HUDEP-2 (cell line): Measurements from ENCODE around the gene USB1.

ENCODE experiments used
- DNase-seq, 76 experiments: peaks; one replicate each; lab custom pipeline; 2025; ENCODE audit not compliant: unreplicated experiment in 76 of 76; lab: John Stamatoyannopoulos, UW

Gene USB1, protein sequence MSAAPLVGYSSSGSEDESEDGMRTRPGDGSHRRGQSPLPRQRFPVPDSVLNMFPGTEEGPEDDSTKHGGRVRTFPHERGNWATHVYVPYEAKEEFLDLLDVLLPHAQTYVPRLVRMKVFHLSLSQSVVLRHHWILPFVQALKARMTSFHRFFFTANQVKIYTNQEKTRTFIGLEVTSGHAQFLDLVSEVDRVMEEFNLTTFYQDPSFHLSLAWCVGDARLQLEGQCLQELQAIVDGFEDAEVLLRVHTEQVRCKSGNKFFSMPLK

DNA sequence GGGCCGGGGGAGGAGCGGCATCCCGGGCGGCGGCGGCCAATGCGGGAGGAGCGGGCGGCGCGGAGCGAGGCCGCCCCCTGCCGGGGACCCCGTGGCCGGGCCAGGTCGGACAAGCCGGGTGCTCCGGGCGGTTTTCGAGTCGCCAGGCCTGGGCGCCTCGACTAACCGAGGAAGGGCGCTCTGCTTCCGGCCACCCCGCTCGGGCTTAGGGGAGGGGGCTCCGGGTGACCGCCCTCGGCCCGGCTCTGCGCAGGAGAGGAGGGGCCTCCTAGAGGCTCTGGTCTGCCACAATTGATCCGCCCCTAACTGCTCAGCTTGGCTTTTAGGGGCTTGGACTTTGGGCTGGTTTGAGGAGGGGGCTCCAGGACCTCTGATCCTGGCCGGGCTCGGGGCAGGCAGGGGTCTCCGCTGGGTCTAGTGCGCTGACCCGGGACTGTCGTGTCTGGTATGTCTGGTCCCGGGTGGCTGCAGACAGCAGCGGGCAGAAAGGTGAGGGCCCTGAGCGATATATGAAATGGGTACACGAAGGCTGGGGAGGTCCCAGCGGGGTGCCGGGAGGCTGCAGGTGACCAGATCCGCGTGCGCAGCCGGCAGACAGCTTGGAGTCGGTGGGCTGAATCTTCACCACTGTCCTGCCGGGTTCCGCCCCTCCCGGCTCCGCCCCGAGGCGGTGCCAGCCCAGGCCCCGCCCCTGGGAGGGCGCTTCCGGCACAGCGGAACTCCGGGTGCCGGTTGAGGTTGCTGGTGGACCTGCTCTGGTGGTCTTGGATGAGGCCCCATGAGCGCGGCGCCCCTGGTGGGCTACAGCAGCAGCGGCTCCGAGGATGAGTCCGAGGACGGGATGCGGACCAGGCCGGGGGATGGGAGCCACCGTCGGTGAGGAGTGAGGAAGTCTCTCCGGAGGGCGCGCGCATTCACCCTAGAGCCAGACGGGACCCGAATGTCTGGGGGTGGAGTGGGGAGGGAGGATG lies at the start of gene USB1:
USB1 (plus strand) TSS at position 702 of the 971 bp plus-strand sequence; CDS start at position 779, 77 bp downstream.
- peak in 72 of 76 experiments; percentile 38 to 90 (median 72) for DNase-seq

DNA sequence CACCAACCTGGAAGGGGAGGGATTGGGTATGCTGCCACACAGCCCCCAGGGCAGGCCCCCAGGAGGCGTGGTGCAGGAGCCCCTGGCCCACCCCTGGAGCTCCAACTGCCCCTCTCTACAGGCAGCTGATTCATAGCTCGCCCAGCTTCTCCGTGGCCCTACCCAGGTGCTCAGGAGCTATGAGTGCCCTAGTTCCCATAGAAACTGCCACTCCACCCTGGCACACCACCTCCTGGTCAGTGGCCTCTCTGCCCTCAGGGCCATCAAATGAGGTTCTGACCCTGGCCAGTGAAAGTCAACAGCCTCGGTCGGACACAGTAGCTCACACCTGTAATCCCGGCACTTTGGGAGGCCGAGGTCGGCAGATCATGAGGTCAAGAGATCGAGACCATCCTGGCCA lies 48.3 kb upstream of the USB1 start:
- DNase-seq: no peak

DNA sequence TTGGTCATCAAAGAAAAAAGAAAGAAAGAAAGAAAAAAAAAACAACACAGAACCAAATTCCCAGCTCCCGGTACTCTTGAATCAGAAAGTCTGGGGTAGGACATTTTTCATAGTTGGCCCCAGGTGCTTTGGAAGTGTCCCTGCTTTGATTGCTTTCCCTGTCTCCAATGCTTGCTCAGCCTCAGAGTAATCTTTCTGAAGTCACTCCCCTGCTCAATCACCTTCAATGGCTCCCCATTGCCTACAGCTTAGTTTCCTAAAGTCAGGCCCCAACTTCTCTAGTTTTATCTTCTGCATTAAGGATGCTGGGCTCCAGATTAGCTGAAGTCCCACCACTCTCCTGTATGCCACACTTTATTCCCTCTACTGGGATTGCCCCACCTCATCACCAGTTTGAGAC lies 47.4 kb upstream of the USB1 start:
- no peak for DNase-seq

DNA sequence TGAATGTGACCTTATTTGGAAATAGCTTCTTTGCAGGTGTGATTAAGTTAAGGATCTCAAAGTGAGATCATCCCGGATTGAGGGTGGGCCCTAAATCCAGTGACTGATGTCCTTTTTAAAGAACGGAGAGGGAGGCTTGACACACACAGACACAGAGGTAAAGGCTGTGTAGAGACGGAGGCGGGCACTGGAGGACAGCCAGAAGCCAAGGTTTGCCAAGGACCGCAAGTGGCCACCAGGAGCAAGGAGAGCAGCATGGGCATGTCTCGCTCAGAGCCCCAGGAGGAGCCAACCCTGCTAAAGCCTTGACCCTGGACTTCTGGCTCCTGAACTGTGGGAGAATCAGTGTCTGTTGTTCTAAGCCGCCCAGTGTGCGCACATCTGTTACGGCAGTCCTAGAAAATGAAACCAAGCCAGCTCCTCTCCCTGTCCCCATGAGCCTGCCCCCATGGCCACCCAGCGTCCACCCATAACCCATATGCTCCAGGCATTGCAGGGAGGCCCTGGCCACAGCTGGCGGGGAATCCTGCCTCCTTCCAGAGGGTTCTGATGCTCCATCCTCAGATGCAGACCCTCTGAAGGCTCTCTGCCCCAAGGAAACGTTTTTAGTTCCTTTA lies 45.5 kb upstream of the USB1 start:
- peak in 1 of 76 experiments; percentile 7 for DNase-seq

DNA sequence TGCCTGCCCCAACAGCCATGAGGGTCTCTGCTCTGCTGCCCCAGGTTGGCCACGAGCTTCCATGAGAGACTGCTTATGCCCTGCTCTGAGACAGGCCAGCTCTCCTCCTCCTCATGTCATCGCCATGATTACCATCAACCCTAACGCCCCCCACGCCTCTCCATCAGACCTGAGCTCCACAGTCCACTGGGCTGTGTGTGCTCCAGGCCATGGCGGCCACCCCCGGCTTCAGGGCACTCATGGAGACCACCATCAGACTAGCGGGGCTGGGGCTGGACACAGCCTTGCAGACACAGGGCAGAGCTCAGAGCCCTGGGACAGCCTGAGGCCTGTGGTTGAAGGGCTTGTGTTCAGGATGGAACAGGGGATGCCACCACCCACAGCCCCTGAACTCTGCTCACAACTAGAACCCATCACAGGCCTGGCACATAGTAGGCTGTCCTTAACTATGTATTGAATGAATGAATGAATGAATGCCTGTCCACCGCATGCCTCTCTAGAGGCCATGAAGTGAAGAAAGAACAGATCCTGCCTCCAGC lies 44.9 kb upstream of the USB1 start:
- no peak for DNase-seq

DNA sequence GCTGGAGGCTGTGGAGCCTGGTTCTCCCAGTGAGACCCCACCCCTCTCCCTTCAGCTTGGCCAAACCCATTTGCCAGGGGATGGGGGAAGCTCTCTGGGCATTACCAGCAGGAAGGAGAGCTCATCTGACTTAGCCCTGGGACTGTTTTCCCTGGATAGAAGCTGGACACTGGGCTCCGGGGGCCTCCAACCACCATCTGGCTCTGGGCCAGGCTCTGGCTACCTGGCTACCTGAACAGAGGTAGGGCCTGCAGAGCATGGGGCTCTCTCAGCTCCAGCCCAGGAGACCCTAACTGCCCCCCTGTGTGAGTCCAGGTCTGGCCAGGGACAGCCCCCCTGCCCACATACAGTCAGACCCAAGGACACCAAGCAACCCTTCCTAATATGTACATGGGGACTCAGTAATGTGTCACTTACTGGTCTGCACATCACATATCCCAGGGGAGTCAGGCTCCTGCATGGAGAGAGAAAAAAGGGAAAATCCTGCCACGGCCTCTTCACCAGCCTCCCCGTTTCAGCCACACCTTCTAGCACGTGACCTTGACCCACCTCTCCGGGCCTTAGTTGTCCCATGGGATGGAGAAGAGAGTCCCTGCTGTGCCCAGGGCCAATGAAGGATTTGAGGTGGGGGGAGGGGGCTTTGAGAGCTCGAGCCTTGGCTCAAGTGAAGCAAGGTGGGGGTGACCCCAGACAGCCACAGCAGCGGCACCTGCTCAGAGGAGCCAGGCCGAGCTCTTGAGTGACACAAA lies 44.1 kb upstream of the USB1 start:
- no peak for DNase-seq

DNA sequence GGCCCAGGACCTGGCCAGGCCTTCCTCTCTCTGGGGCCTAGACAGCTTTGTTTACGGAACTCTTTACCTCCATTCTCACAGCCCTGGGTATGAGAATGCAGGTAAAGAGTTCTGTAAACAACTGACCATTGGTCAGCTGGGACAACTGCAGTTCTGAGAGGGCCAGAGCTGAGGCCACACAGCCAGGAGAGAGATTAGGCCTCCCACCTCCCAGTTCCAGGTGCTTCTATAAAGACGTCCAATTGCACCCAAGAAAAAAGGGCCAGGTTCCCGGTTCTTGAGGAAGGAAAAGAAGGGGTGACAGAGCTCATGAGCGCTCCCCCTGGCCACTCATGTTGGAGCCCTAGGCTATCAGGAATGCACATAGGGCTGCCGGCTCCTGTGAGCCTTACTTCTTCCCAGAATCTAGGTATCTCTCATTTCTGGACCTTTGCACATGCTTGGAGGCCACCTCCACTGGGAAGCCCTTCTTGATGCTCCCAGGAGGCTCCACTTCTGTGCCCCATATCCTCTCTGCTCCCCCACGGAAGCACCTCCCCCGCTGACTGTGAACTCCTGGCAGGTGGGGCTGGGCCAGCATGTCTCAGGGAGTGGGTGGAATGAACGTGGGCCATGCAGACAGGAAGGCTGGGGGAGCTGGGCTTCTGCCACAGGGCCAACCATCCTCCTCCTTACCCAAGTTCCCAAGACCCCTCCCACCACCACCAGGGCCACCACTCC lies 43.4 kb upstream of the USB1 start:
- peak in 4 of 76 experiments; percentile 4 to 15 (median 13) for DNase-seq

DNA sequence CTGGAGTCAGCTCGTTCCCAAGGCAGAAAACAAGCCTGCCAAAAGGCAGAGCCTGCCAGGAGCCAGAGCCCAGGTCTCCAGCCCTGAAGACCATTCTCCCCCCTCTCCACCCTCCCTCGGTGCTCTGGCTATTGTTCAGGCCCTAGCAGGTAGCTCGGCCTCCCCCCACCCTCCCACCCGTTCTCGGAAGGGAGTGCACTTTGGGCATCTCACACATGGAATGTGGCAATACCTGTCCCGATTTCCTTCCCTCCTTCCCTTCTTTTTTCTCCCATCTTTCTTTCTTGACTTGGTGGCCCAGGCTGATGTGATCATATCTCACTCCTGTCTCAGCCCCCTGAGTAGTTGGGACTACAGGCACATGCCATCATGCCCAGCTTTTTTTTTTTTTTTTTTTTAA lies 42.7 kb upstream of the USB1 start:
- DNase-seq: no peak

DNA sequence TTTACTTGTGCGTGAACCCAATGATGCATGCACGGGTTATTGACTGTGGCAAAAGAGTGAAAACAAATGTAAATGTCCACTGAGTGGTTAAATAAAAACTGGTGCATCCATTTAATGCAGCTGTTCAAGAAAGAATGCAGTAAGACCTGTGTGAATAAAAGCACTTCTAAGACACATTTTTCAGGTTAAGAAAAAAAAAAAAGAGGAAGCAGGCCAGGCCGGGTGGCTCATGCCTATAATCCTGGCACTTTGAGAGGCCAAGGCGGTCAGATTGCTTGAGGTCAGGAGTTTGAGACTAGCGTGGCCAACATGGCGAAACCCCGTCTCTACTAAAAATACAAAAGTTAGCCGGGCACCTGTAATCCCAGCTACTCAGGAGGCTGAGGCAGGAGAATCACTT lies 42.1 kb upstream of the USB1 start:
- DNase-seq: no peak

DNA sequence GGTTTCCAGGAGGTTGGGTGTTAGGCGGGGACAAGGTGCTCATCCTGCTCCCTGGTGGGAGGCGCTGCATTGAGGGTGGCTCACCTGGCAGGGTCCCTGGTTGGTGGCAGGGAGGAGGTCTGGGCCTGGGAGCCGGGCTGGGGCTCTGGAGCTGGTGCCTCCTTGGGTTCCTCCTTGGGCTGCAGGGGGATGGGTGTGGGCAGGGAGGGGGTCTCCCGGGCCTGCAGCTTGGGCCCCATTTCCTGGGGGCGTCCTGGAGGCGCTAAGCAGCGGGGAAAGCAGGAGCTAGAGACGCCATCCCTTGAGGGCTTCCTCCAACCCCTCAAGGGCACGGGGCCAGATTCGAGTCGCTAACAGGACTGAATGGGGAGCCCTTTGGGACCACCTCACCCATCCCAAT lies 41.4 kb upstream of the USB1 start:
- no peak for DNase-seq

DNA sequence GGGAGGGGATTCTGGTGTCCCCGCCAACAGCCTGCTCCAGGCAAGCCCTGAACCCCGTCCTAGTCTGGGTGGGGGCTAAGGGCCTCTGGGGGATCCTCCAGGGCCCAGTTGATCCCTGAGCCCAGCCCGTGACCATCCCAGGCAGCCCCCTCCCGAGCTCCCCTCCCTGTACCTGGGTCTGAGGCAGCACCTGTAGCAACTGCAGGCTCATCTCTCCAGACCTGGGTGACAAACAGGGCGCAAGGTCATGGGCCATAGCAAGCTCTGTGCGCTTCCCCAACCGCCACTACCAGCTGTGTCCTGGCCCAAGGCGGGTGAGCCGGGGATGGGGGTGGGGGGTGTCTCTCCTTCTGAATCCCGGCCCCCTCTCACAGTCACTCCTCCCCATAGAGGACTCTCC lies 40.9 kb upstream of the USB1 start:
- DNase-seq: no peak

DNA sequence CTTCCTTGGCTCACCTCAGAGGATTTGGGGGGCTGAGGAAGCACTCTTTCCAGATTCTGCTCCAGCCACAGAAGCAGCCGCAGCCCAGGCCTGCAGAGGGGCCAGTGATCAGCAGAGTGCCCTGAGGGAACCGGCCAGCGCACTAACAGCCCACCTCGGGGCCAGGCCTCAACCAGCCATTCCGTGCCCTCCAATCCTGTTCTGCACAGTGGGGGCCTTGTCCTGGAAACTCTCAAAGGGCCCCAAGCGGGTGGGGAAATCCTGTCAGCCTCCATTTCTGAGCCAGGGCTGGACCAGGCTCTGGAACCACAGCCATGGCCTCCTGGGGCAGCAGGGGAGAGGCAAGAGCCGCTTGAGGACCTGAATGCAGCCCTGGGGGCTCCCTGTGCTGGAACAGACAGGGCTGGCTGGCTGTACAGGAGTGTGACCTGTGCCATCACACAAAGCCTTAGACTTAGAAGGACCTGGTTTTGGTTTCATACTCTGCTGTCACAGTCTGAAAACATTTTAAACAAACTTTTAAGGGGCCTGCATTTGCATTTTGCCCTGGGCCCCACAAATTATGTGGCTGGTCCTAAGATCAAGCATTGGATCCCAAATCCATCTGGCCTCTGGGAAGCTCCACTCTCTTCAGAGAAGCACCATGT lies 40.3 kb upstream of the USB1 start:
- DNase-seq: no peak

DNA sequence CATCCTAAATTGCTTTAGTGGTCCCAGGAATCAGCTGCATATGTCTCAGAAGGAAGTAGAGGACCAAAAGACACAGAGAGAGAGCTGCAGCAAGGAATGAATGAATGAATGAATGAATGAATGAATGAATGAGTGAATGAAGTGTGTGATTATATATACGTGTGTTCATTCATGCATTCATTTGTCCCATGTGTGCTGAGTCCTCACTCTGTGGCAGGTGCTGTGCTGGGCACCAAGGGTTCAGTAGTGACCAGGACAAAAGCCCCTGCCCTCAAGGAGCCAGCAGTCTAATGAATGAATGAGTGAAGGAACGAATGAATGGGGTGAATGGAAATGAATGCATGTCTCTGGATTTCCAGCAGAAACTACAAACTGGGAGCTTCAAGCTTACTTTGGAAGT lies 39.7 kb upstream of the USB1 start:
- DNase-seq: no peak

DNA sequence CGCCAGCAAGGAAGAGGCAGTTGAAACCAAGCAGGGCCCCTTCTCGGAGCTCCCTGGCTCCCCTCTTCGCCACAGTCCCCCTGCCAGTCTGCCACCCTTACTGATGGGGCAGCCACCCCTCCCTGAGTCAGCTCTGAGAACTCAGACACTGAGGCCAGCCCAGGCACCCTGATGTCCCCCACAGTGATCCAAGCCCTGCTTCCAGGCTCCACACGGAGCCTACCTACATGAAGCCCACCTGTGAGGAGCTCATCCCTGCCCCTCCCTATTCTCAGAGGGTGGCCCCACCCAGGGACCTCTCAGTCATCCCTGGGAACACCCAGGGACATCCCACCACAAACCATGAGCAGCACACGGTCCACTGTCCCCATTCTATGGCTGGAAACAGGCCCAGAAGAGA lies 39.2 kb upstream of the USB1 start:
- DNase-seq: no peak

DNA sequence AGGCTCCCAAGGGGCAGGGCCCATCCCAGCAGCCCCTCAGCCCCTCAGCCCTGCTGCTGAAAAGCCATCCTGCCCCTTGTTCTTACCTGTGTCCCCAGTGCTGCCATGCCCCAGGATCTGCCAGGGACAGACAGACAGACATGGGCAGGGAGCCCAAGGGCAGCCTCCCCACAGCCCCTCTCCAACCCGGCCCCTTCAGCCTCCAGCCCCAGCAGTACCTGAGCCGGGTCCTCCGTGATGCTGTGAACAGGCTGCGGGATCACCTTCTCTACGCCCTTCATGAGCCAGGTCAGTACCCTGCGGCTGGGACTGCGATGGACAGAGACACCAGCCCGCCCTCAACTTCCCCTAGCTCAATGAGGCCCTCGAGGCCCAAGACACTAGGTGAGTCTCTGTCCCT lies 38.5 kb upstream of the USB1 start:
- DNase-seq: no peak

DNA sequence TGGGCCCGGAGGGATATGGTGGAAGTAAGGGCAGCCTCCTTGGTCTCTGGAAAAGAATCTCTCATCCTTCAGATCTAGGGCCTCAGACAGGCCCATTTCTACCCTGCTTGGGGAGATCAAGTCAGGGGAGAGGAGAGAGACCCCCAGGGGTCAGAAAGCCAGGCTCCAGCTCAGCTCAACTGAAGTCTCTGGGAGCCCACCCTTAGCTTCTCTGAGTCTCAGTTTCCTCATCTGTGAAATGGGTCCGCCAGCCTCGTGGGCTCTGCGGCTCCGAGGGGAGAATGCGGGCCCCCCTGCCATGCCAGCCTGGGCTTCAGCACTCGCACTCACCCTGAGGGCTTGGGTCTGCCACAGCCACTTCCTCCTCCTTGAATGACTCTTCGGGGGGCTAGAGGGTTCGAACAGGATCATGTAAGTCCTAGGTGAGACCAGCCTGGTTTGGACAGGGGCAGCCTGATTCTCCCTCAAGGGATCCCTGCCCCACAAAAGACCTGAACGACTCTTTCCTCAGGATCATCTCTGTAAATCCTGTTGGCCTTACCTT lies 37.0 kb upstream of the USB1 start:
- DNase-seq: no peak

DNA sequence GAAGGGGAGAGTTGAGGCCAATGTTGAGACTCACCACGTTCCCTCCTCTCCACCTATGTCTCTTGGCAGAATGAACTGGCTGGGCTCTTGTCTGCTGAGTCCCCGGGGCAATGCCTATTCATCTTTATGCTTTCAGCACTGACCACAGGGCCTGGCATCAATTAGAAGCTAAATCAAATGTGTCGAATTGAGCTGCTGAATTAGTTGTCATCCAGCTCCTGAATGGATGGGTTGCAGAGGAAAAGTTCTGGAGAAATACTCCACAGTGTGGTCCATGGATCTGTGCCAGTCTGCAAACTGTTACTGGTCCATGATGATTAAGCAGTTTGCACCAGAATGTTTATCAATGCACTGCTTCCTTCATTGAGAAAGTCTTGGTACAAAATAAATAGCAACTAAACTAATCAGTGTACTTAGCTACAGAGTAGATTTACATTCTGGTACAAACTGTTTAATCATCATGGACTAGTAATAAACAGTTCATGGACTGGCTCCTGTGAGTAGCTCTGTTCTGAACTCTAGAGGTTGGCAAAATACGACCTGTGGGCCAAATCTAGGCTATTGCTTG lies 34.9 kb upstream of the USB1 start:
- no peak for DNase-seq

DNA sequence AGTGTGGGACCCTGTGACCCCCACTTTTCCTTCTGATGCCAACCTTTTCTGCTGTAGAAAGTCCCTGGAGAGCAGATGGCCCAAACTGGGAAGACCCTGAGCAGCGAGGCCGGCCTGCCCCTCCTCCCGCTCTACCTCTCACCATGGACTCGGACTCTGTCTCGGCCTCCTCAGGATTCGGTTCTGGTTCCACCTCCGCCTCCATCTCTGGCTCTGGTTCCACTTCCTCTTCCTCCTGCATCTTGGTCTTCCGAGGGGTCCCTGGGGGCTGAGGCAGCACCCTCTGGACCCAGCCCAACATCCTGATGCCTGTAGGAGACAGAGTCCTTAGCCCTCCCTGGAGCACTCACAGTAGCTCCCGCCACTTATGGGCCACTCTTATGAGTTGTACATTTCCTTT lies 34.2 kb upstream of the USB1 start:
- no peak for DNase-seq

DNA sequence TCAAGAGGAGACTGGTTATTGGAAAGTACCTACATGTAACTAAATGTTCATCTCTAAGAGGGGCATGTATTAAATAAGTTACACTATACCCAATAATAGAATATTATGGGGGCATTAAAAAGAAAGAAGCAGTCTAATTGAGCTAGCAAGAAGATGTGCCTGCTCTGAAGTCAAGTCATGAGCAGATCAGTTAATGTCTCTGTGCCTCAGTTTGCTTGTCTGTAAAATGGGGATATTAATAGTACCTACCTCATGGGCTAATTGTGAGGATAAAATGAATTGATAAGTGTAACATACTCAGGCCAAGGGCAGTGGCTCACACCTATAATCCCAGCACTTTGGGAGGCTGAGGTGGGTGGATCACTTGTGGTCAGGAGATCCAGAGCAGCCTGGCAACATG lies 33.3 kb upstream of the USB1 start:
- no peak for DNase-seq
